Measurements from ENCODE around the gene CXCL6.

- TF ChIP-seq CTCF (IDR thresholded peaks at IDR 0.05) (no peak), POLR2A (IDR thresholded peaks at IDR 0.05) (no peak), POLR2AphosphoS5 (IDR thresholded peaks at IDR 0.05) (no peak)
Measured at GRCh38 chr4:73822389-73822788, 14.1 kb upstream of the CXCL6 start.

All from breast epithelium (tissue), 3 donors.